Mammary epithelial cell (primary cell): ENCODE measurements around the gene MGARP.

Source experiments
- CTCF ChIP-seq, 2 donors: IDR thresholded peaks in 1 of 2; conservative IDR thresholded peaks in 1 of 2; 2 replicates each; pipeline ENCODE4 v1.5.1; 2011 to 2012; ENCODE audit warnings: inconsistent platforms in 2 of 2, low read length in 2 of 2, mild to moderate bottlenecking in 2 of 2, control low read depth in 1 of 2, low read depth in 1 of 2; ENCODE audit not compliant: insufficient read depth in 1 of 2; ENCODE audit errors: extremely low read depth in 1 of 2
- EZH2 ChIP-seq: IDR thresholded peaks from 2 replicates; pipeline ENCODE4 v1.6.1; 2012; ENCODE audit warnings: low read length, inconsistent platforms, borderline replicate concordance

DNA sequence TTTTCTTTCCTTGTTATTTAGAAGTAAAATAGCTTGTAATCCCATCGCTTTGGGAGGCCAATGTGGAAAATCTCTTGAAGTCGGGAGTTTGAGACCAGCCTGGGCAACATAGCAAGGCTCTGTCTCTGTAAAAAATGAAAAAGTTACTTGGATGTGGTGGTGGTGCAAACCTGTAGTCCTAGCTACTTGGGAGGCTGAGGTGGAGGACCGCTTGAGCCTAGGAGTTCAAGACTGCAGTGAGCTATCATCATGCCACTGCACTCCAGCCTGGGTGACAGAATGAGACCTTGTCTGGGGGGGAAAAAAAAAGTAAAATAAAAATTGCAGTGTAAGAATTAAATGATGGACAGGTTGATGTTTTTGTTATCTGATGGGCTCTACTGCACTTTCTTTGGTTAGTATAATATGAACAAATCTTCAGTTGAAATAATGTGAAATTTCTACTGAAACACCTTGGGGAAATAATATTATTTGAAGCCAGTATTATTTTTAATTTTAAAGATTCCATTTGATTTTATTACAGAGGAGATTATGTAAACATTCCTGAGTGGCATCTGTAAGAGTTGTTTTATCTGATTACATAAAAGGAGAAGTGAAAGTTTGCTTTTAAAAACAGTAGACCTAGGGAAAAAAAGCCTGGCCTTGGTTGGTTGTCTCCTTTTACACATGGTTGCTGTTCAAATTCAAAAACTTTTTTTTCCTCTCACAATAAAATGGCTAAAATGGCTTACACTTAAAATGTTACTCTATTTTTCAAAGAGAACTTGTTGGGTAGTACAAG is 32.7 kb upstream of the MGARP start:
- no peak for TF ChIP-seq EZH2
- no peak for TF ChIP-seq CTCF (conservative IDR thresholded peaks at IDR 0.05 in 1 of 2, IDR thresholded peaks at IDR 0.05 in 1 of 2; ENCODE audit: extremely low read depth in 1 of 2, insufficient read depth in 1 of 2, low read depth in 1 of 2, low read length in 2 of 2)
